Mononuclear cell (primary cell): ENCODE data around the gene IL15RA. TPM values are rescaled to one million over a fixed set of nuclear protein-coding genes. Genes with fewer than 3 reads are reported as not detected.
"Not testable (repeated sequence)": the region's sequence is repeated elsewhere in the genome, so short reads cannot be mapped to it uniquely, and the experiment has no call there.

Experiments used
- H3K27me3 ChIP-seq: 2 replicates; pipeline ENCODE4 v1.6.0; 2011; ENCODE audit warnings: low read length, control low read depth; ENCODE audit not compliant: insufficient read depth
- H3K4me1 ChIP-seq: 2 replicates; pipeline ENCODE4 v1.5.1; 2011; ENCODE audit warnings: mild to moderate bottlenecking, low read length, control low read depth; ENCODE audit not compliant: insufficient read depth
- H3K4me3 ChIP-seq: 2 replicates; pipeline ENCODE4 v1.5.1; 2011; ENCODE audit warnings: mild to moderate bottlenecking, low read length, moderate library complexity
- H3K9me3 ChIP-seq: 2 replicates; pipeline ENCODE4 v1.5.1; 2011; ENCODE audit warnings: low read depth, mild to moderate bottlenecking, control low read depth, low read length
- total RNA-seq: library from RNA; depleted of rRNA; stranded (reverse); fragments of >200 nt; gene quantifications from one replicate; pipeline ENCODE4 v1.2.3, GENCODE V29; 2012

Gene IL15RA
- total RNA-seq, 1 donor: 5.1 TPM

DNA sequence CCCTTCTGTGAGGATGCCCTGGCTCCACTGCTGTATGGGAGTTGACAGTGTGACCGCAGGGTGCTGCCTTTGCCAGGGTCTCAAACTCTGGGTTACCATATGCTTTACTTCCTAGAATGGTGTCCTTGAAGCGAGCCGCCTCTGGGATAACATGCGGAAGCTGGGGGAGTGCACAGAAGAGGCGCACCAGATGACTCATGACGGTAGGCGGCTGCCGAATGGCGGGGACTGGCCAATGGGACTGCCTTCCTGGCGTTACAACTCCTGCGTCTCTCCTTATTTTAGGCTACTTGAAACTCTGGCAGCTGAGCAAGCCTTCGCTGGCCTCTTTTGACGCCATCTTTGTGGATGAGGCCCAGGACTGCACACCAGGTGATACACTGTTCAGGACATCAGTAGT lies 60.0 kb downstream of the IL15RA start:
- Histone ChIP-seq H3K9me3 (no peaks in the 10 kb centered on the region), H3K4me3 (no peak overlapping the region)

DNA sequence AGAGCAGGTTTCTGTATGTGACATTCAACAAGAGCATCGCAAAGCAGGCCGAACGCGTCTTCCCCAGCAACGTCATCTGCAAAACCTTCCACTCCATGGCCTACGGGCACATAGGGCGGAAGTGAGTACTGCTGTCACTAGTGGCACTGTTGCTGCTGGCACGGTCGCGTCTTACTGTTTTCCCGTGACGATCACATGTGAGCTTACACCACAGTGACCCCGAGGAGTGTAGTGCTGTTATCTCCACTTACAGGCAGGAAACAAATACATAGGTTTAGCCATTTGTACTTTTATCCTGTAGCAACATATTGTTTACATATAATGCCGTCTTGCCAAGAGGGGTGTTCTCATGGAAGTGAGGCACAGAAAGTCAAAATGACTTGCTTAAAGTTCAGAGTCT lies 61.9 kb downstream of the IL15RA start:
- Histone ChIP-seq H3K9me3 (no peaks in the 10 kb centered on the region), H3K27me3 (no peaks in the 10 kb centered on the region), H3K4me3 (no peak overlapping the region), H3K4me1 (no peaks in the 10 kb centered on the region)

More for the DNA sequence above, 60.0 kb downstream of the IL15RA start:
- no peaks in the 10 kb centered on the region for H3K4me1 ChIP-seq
- H3K27me3 ChIP-seq: no peaks in the 10 kb centered on the region

GRCh38 chr10:5913736-5914135 lies 63.6 kb downstream of the IL15RA start:
- H3K4me1 ChIP-seq: no peaks in the 10 kb centered on the region
- no peaks in the 10 kb centered on the region for H3K9me3 ChIP-seq
- no peaks in the 10 kb centered on the region for H3K27me3 ChIP-seq
- no peak overlapping the region for H3K4me3 ChIP-seq

DNA sequence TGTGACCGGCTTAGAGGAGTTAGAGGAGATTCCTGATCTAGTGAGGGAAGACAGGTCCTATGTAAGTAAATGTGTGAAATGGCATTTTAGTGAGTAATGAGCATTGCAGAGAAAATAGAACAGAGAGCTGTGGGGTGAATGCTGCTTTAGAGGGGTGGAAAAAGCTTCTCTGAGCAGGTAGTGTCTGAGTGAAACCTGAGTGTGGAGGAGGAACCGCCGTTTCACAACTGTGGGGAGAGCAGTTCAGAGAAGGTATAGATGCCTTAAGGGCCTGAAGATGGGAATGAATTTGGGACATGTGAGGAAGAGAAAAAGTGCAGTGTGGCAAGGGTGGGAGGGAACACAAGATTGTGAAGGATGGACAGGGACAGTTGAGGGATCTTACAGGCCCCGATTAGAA lies 65.7 kb downstream of the IL15RA start:
- no peaks in the 10 kb centered on the region for H3K9me3 ChIP-seq
- H3K4me3 ChIP-seq: no peak overlapping the region
- H3K4me1 ChIP-seq: no peaks in the 10 kb centered on the region
- H3K27me3 ChIP-seq: no peaks in the 10 kb centered on the region

DNA sequence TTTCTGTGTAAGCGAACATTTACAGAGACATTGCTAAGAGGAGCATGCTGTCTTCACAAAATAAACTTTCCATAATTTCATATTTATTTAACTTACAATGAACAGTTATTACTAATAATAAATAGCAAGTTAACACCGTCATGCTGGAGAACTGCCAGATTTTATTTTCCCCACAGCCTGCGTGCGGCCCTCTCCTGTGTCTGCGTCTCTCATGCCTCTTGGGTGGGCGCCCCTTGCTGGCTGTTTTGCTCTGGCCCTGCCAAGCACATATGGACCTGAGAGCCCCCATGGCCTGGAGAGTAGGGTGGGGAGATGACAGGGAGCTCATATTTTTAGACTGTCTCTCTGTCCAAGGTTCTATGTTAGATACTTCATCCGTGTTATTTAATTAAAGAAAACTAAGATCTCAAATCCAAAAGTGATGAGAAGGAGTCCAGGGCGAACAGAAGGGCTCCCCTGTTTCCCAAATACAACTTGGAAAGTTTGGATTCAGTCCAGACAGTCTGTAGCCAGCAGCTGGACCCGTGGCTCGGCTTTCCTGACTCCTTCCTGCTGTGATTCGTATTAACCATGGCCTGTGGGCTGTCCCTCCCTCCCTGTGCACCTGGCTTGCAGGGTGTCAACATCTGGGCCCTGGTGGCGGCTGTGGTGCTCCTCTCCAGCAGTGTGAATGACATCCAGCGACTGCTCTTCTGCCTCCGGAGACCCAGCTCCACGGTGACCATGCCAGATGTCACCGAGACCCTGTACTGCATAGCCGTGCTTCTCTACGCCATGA lies 66.8 kb downstream of the IL15RA start:
- no peaks in the 10 kb centered on the region for H3K27me3 ChIP-seq
- H3K4me3 ChIP-seq: no peak overlapping the region
- no peaks in the 10 kb centered on the region for H3K4me1 ChIP-seq
- no peaks in the 10 kb centered on the region for H3K9me3 ChIP-seq

DNA sequence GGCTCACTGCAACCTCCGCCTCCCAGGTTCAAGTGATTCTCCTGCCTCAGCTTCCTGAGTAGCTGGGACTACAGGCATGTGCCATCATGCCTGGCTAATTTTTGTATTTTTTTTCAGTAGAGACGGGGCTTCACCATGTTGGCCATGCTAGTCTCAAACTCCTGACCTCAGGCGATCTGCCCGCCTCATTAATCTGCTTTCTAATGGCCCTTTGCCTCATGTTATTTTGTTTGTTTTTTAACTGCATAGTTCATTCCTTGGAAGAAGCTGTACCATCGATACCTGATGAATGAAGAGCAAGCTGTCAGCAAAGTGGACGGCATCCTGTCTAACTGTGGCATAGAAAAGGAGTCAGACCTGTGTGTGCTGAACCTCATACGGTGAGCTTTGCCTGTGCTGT lies 68.7 kb downstream of the IL15RA start:
- H3K4me3 ChIP-seq, H3K9me3 ChIP-seq, H3K27me3 ChIP-seq, H3K4me1 ChIP-seq: not testable (repeated sequence)

DNA sequence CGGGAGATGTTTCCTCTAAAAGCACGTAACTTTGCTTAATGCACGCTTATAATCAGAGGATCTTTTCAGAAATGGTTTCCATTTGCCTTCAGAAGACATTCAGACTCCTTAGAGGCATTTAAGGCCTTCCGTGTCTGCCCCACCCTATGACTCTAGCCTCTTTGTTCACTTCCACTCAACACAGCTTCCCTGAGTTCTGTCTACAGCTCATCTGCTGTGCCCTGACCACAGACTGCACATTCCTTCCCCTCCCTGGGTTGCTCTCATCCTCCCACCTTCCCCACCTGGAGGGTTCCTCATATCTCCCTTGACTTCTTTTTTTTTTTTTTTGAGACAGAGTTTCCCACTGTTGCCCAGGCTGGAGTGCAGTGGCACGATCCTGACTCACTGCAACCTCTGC lies 70.7 kb downstream of the IL15RA start:
- no peaks in the 10 kb centered on the region for H3K27me3 ChIP-seq
- no peaks in the 10 kb centered on the region for H3K9me3 ChIP-seq
- no peaks in the 10 kb centered on the region for H3K4me1 ChIP-seq

GRCh38 chr10:5905854-5906507 lies 71.4 kb downstream of the IL15RA start:
- Histone ChIP-seq H3K27me3 (no peaks in the 10 kb centered on the region), H3K4me3 (no peak overlapping the region), H3K4me1 (no peaks in the 10 kb centered on the region), H3K9me3 (no peaks in the 10 kb centered on the region)

More for the DNA sequence above, 70.7 kb downstream of the IL15RA start:
- no peak overlapping the region for H3K4me3 ChIP-seq

DNA sequence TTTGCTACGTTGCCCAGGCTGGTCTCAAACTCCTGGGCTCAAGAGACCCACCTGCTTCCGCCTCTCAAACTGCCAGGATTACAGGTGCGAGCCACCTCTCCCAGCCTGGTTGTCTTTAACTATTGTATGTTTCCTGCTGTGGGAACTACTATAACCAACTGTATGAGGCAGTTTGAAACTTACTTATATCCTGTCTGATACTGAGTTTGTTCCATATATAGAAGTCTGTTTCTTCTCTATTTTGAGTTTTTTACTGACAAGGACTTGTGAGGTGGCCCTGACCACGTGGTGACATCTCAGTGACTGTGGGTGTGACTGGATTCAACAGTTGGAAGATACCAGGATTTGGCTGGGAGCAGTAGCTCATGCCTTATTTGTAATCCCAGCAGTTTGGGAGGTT lies 73.1 kb downstream of the IL15RA start:
- no peaks in the 10 kb centered on the region for H3K27me3 ChIP-seq
- no peaks in the 10 kb centered on the region for H3K9me3 ChIP-seq
- no peak overlapping the region for H3K4me3 ChIP-seq
- H3K4me1 ChIP-seq: no peaks in the 10 kb centered on the region

GRCh38 chr10:5903563-5903962 lies 73.8 kb downstream of the IL15RA start:
- Histone ChIP-seq H3K9me3 (no peaks in the 10 kb centered on the region), H3K4me3 (no peak overlapping the region), H3K4me1 (no peaks in the 10 kb centered on the region), H3K27me3 (no peaks in the 10 kb centered on the region)

- Histone ChIP-seq H3K27me3 (no peaks in the 10 kb centered on the region), H3K4me1 (no peaks in the 10 kb centered on the region), H3K9me3 (no peaks in the 10 kb centered on the region), H3K4me3 (no peak overlapping the region)
These were observed 74.7 kb downstream of the IL15RA start for GRCh38 chr10:5902511-5903274.

Other genes with a start within 250 kb of the IL15RA start
- 351 TPM for gene GDI2, start 164.1 kb downstream of the IL15RA start, total RNA-seq
- 2.0 TPM for gene ANKRD16, start 87.7 kb downstream of the IL15RA start, total RNA-seq
- gene FBH1, start 87.3 kb downstream of the IL15RA start, total RNA-seq: 36.5 TPM
- gene IL2RA, start 84.8 kb upstream of the IL15RA start, total RNA-seq: 3.7 TPM
- 80.0 TPM for gene RBM17, start 111.5 kb upstream of the IL15RA start, total RNA-seq
- 208 TPM for gene PFKFB3, start 225.4 kb upstream of the IL15RA start, total RNA-seq